ENCODE data around the gene SDR39U1.

The SDR39U1 gene

DNA sequence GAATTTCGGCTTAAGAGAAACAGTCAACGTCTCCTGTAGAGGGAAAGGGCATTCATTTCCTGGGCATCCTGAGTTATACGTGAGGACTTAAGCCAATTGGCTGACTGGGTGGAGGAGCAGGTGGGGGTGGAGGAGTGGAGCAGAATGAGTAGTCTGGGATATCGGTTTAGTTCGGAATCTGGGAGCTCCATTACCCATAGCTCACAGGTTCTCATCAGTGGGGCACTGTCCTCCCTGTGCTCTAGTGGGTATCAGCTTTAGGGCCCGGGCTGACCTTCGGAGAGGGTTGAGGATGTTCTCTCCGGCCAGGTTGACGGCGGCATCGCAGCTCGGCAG, 704 bp downstream of the SDR39U1 start:
- Histone ChIP-seq H3K27ac (ENCODE audit: low read depth, low read length) (peak overlapping the region; percentile 99), H2AFZ (ENCODE audit: low read length, unreplicated experiment) (no peak overlapping the region)

DNA sequence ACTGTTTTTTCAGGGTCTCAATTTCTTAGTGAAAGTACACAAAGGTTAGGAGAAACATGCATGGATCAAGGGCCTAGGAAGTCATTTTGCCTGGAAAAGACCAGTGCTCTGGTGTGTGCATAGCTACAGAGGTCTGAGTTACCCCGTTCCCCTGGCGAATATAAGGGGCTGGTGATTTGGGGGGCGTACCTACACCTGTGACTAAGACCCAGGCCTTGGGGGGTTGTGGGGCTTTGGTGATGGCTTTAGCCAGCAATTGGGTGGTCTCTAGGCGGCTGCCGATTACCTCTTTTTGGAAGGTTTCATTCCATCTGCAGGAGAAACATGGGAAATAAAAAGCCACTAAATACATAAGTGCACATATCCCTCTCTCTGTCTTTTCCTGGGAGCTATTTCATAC, 1.1 kb downstream of the SDR39U1 start:
- Histone ChIP-seq H3K36me3 (ENCODE audit: insufficient read depth, low read length) (peaks cover 18% of the 10 kb centered on the region), H2AFZ (ENCODE audit: low read length, unreplicated experiment) (no peak overlapping the region), H3K79me2 (ENCODE audit: control insufficient read depth, insufficient read depth, low read length, unreplicated experiment) (peaks cover 14% of the 10 kb centered on the region), H3K4me3 (ENCODE audit: low read depth, low read length) (peak overlapping the region; percentile 88), H3K4me1 (ENCODE audit: control insufficient read depth, insufficient read depth, low read length, unreplicated experiment) (peaks cover 18% of the 10 kb centered on the region), H3K27me3 (ENCODE audit: insufficient read depth, low read length) (no peaks in the 10 kb centered on the region), H3K27ac (ENCODE audit: low read depth, low read length) (peak overlapping the region; percentile 99)

More for the DNA sequence above, 704 bp downstream of the SDR39U1 start:
- peak overlapping the region; percentile 88 for H3K4me3 ChIP-seq (ENCODE audit: low read depth, low read length)
- H3K4me1 ChIP-seq (ENCODE audit: control insufficient read depth, insufficient read depth, low read length, unreplicated experiment) = peaks cover 16% of the 10 kb centered on the region
- H3K36me3 ChIP-seq (ENCODE audit: insufficient read depth, low read length) = peaks cover 18% of the 10 kb centered on the region
- H3K79me2 ChIP-seq (ENCODE audit: control insufficient read depth, insufficient read depth, low read length, unreplicated experiment) = peaks cover 14% of the 10 kb centered on the region
- no peaks in the 10 kb centered on the region for H3K27me3 ChIP-seq (ENCODE audit: insufficient read depth, low read length)

DNA sequence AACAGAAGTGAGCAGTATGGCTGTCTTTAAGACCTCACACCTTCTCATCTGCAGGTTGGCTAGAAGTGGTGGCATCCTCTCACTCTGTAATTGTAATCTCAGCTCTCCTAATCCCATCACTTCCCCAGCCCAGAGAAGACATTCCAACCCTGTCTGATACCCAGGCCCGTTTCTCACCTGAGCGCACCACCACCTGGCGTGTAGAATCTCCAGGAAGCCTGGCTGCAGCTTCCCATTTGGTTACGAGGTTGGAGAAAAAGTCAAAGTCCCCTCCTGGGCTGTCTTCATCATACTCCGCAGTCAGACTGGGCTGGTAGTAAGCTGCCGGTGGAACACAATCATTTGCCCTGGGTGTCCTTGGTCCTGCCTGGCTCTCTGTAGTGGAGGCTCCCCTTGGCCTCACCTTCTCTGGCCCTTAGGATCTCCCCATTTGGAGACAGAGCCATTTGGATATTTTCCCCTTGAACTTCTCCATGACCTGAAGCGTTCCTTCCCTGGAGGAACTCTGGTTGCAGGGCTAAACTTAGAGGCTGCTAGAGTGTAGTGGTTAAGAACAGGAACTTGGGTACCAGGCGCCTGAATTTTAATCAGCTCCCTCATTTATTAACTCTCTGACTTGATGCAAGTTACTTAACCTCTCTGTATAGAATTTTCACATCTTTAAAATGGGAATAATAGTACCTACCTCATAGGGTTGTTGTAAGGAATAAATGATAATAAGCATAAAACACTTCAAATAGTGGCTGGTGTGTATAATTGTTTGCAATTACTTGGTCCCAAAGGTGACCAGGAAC, 1.8 kb downstream of the SDR39U1 start:
- peaks cover 18% of the 10 kb centered on the region for H3K36me3 ChIP-seq (ENCODE audit: insufficient read depth, low read length)

DNA sequence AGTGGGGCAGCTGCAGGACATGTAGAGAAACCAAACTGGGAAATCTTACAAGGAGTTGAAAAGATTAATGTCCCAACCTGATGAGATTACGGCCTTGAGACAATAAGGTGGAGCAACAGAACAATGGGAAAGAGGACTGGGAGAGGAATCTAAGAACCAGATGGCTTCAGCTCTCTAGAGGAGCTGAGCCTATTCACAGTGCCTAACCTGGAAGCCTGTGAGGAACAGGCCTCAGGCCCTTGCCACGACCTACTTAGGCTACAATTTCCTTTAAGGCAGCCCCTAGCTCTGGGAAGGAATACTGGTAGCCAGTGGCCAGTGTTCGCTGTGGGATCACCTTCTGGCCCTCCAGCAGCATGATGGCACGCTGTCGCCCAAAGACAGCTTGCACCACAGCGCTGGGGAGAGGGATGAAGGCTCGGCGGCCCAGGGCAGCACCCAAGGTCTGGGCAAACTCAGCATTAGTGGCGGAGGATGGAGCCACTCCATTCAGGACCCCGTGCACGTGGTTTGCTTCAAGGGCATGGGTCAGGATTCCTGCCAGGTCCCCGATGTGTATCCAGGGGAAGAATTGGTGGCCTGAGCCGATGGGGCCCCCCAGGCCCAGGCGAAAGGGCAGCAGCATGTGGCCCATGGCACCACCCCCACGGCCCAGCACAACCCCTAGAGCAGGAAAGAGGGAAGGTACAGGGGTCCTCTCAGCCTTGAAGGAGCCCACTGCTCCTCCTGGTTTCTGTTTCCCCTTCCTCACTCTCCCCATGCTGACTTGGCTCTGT, 2.6 kb downstream of the SDR39U1 start:
- no peak overlapping the region for H3K27ac ChIP-seq (ENCODE audit: low read depth, low read length)

More for the DNA sequence above, 1.8 kb downstream of the SDR39U1 start:
- peaks cover 14% of the 10 kb centered on the region for H3K79me2 ChIP-seq (ENCODE audit: control insufficient read depth, insufficient read depth, low read length, unreplicated experiment)
- H3K27me3 ChIP-seq (ENCODE audit: insufficient read depth, low read length) = no peaks in the 10 kb centered on the region
- H2AFZ ChIP-seq (ENCODE audit: low read length, unreplicated experiment) = no peak overlapping the region
- H3K4me1 ChIP-seq (ENCODE audit: control insufficient read depth, insufficient read depth, low read length, unreplicated experiment) = peaks cover 19% of the 10 kb centered on the region
- H3K27ac ChIP-seq (ENCODE audit: low read depth, low read length) = no peak overlapping the region
- H3K4me3 ChIP-seq (ENCODE audit: low read depth, low read length) = peak overlapping the region; percentile 88

DNA sequence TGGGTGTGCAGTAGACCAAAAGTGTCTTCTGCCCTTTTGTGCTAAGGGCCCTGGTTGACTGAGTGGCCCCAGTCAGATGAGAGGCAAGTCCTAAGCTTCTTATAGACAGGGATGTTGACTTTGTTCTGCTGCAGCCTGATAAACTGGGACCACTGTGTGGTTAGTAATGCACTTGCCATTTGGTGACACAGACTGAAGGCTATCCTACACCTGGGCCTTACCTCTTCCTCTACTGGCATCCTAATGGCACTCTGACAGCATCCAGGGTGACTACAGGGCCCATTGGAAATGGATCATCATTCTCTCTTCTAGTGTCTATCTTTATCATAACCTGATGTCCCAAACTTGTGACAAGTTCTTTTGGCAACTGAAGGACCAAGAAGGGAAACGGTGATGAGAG, 3.3 kb downstream of the SDR39U1 start:
- peaks cover 19% of the 10 kb centered on the region for H3K4me1 ChIP-seq (ENCODE audit: control insufficient read depth, insufficient read depth, low read length, unreplicated experiment)
- peaks cover 18% of the 10 kb centered on the region for H3K36me3 ChIP-seq (ENCODE audit: insufficient read depth, low read length)
- H3K79me2 ChIP-seq (ENCODE audit: control insufficient read depth, insufficient read depth, low read length, unreplicated experiment) = peaks cover 14% of the 10 kb centered on the region
- H2AFZ ChIP-seq (ENCODE audit: low read length, unreplicated experiment) = no peak overlapping the region
- H3K4me3 ChIP-seq (ENCODE audit: low read depth, low read length) = no peak overlapping the region
- H3K27ac ChIP-seq (ENCODE audit: low read depth, low read length) = no peak overlapping the region
- no peaks in the 10 kb centered on the region for H3K27me3 ChIP-seq (ENCODE audit: insufficient read depth, low read length)

More for the DNA sequence above, 2.6 kb downstream of the SDR39U1 start:
- H3K27me3 ChIP-seq (ENCODE audit: insufficient read depth, low read length) = no peaks in the 10 kb centered on the region
- peaks cover 19% of the 10 kb centered on the region for H3K4me1 ChIP-seq (ENCODE audit: control insufficient read depth, insufficient read depth, low read length, unreplicated experiment)
- peaks cover 14% of the 10 kb centered on the region for H3K79me2 ChIP-seq (ENCODE audit: control insufficient read depth, insufficient read depth, low read length, unreplicated experiment)
- no peak overlapping the region for H3K4me3 ChIP-seq (ENCODE audit: low read depth, low read length)
- peaks cover 18% of the 10 kb centered on the region for H3K36me3 ChIP-seq (ENCODE audit: insufficient read depth, low read length)
- no peak overlapping the region for H2AFZ ChIP-seq (ENCODE audit: low read length, unreplicated experiment)

DNA sequence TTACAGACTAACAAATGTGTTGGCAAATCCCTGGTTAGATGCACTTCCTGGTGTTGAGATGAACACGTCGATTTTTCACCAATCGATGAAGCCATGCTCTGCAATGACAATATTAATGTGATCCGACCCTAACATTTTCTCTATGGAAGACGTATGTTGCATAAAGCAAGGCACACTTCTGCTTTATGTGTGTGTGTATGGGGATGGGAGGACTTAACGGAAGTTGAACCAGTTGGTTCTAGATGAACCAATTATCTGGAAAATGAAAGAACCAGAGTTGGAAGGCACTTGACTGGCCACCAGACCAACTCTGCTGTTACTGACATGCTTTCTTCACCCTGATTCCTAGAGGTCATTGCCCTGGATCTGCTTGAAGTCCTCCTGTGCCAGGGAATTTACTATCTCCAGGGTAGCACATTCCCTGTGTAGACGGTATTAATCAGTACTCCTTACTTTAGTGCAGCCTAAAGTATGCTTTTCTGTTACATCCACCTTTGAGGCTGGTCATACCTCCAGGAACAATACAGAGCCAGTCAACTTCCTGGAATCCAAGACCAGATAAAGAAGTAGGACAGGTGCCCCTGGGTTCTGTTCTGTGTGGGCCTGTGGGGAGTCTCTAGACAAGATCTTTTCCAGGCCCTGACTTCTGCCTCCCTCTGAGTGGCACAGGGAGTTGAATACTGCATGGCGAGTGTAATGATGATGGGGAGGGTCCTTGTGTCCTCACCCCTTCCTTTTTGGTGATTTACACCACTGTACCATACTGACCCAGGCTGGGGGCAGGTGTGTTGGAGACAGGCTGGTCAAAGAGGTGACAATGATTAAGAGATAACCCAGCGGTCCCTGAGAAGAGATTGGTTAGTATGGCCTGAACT, 4.1 kb downstream of the SDR39U1 start:
- no peak overlapping the region for H3K4me3 ChIP-seq (ENCODE audit: low read depth, low read length)
- peaks cover 14% of the 10 kb centered on the region for H3K79me2 ChIP-seq (ENCODE audit: control insufficient read depth, insufficient read depth, low read length, unreplicated experiment)
- no peak overlapping the region for H2AFZ ChIP-seq (ENCODE audit: low read length, unreplicated experiment)
- peaks cover 18% of the 10 kb centered on the region for H3K36me3 ChIP-seq (ENCODE audit: insufficient read depth, low read length)
- H3K27ac ChIP-seq (ENCODE audit: low read depth, low read length) = no peak overlapping the region
- no peaks in the 10 kb centered on the region for H3K27me3 ChIP-seq (ENCODE audit: insufficient read depth, low read length)
- H3K4me1 ChIP-seq (ENCODE audit: control insufficient read depth, insufficient read depth, low read length, unreplicated experiment) = peaks cover 19% of the 10 kb centered on the region

DNA sequence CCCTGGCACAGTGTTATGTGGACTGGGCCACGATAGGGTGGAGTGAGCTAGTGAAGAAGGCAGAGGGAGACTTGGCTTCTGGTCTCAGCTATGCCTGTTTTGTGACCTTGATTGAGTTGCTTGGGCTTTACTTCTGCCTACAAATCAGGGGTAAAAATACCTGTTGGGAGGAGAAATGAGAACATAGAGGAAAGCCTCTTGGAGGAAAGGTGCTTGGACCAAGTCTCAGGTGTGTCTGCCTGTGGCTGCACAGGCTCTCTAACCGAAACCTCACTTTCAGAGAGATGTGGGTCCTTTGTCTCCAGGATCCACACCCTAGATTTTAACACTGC, 4.9 kb downstream of the SDR39U1 start:
- Histone ChIP-seq H3K27ac (ENCODE audit: low read depth, low read length) (no peak overlapping the region), H3K27me3 (ENCODE audit: insufficient read depth, low read length) (no peaks in the 10 kb centered on the region), H3K4me1 (ENCODE audit: control insufficient read depth, insufficient read depth, low read length, unreplicated experiment) (peaks cover 19% of the 10 kb centered on the region), H2AFZ (ENCODE audit: low read length, unreplicated experiment) (no peak overlapping the region), H3K4me3 (ENCODE audit: low read depth, low read length) (no peak overlapping the region), H3K79me2 (ENCODE audit: control insufficient read depth, insufficient read depth, low read length, unreplicated experiment) (peaks cover 14% of the 10 kb centered on the region), H3K36me3 (ENCODE audit: insufficient read depth, low read length) (peaks cover 20% of the 10 kb centered on the region)

DNA sequence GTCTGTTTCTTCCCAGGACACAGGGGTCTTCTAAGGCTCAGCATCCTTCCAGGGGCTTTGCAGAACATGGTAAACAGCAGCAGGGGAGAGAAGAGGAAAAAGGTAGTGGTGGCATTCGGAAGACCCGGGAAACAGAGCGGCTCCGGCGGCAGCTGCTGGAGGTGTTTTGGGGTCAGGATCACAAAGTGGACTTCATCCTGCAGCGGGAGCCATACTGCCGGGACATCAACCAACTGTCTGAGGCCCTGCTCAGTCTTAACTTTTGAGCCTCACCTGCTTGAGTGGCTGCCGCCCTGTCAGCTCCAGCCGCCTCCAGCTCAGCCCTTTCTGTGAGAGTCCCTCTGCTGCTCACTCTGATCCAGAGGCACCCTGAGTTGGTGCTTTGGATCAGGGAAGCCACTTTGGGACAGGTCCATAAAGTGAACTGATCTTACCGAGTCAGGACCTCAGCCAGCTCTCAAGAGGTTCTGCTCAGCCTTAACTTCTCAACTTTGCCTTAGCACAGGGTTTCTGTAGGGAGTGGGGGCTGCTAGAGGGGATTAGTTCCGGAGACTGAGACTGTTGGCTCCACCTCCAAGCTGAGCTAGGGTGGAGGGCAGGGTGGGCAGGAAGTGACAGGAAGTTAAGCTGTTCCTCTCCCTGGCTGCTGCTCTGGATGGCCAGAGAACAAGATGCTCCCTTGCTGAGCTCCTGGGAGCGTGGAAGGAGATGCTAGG, 5.4 kb downstream of the SDR39U1 start:
- H3K4me3 ChIP-seq (ENCODE audit: low read depth, low read length) = no peak overlapping the region
- peaks cover 19% of the 10 kb centered on the region for H3K79me2 ChIP-seq (ENCODE audit: control insufficient read depth, insufficient read depth, low read length, unreplicated experiment)
- no peak overlapping the region for H3K27ac ChIP-seq (ENCODE audit: low read depth, low read length)
- peaks cover 23% of the 10 kb centered on the region for H3K36me3 ChIP-seq (ENCODE audit: insufficient read depth, low read length)
- H3K27me3 ChIP-seq (ENCODE audit: insufficient read depth, low read length) = no peaks in the 10 kb centered on the region
- peaks cover 24% of the 10 kb centered on the region for H3K4me1 ChIP-seq (ENCODE audit: control insufficient read depth, insufficient read depth, low read length, unreplicated experiment)
- H2AFZ ChIP-seq (ENCODE audit: low read length, unreplicated experiment) = no peak overlapping the region

DNA sequence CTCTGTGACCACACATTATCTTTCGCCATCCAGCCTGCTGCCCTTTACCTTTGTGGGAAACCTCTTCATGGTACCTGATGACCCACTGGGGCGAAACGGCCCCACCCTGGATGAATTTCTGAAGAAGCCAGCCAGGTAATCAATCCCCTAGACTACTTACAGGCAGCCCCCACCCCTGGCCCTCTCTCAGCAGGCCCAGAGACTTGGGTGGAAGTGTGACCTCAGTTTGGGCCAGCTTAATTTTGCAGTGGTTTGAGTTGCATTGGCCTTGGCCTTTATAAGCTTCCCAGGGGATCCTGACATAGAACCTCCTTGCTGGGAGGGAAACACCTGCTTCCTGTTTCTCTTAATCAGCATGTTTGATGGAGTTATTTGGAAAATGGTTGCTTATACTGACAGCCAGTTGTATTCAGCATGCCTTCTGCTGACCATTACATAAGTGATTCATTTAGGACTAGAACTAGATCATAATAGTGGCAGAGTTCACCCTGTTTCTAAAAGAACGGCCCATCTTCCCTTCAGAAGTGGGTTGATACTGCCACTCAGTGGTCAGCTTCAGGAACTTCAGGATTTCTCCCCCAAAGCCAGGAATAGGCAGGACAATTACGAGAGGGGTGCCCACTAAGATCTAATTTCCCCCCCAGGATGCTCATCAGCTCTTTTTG, 6.1 kb downstream of the SDR39U1 start:
- no peak overlapping the region for H2AFZ ChIP-seq (ENCODE audit: low read length, unreplicated experiment)
- H3K79me2 ChIP-seq (ENCODE audit: control insufficient read depth, insufficient read depth, low read length, unreplicated experiment) = peaks cover 21% of the 10 kb centered on the region
- H3K4me3 ChIP-seq (ENCODE audit: low read depth, low read length) = no peak overlapping the region
- H3K4me1 ChIP-seq (ENCODE audit: control insufficient read depth, insufficient read depth, low read length, unreplicated experiment) = peaks cover 27% of the 10 kb centered on the region
- peaks cover 23% of the 10 kb centered on the region for H3K36me3 ChIP-seq (ENCODE audit: insufficient read depth, low read length)
- H3K27me3 ChIP-seq (ENCODE audit: insufficient read depth, low read length) = no peaks in the 10 kb centered on the region
- H3K27ac ChIP-seq (ENCODE audit: low read depth, low read length) = no peak overlapping the region

DNA sequence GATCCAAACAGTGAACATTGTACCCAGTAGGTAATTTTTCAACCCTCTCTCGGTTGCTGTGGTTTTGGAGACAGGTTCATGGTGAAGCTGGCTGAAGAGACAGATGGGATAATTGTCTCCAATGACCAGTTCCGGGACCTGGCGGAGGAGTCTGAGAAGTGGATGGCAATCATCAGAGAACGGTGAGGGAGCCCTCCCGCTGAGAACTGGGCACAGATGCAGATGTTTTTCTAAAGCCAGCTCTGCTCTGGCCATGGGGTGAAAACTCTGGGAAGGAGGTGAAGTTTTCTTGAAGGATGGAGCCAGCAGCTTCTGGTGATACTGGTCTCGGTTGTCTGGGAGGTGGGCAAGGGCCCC, 6.6 kb downstream of the SDR39U1 start:
- Histone ChIP-seq H3K4me1 (ENCODE audit: control insufficient read depth, insufficient read depth, low read length, unreplicated experiment) (peaks cover 27% of the 10 kb centered on the region), H3K79me2 (ENCODE audit: control insufficient read depth, insufficient read depth, low read length, unreplicated experiment) (peaks cover 21% of the 10 kb centered on the region), H3K27me3 (ENCODE audit: insufficient read depth, low read length) (no peaks in the 10 kb centered on the region), H3K27ac (ENCODE audit: low read depth, low read length) (no peak overlapping the region), H3K36me3 (ENCODE audit: insufficient read depth, low read length) (peaks cover 23% of the 10 kb centered on the region), H3K4me3 (ENCODE audit: low read depth, low read length) (no peak overlapping the region), H2AFZ (ENCODE audit: low read length, unreplicated experiment) (no peak overlapping the region)
